Heart left ventricle (tissue), 16 donors: ENCODE results near the gene ARID5A. TPM values are rescaled to one million over a fixed set of nuclear protein-coding genes. Genes with fewer than 3 reads are reported as not detected.

ENCODE experiments used
- ATAC-seq, 4 donors: fragments of 200-7000 bp; cut with Tn5 transposase; one replicate each; pipeline ENCODE4 v1.9.1; 2020 to 2022; ENCODE audit warnings: moderate library complexity in 4 of 4, mild to moderate bottlenecking in 3 of 4, moderate number of reproducible peaks in 1 of 4
- DNase-seq, 5 donors: peaks; one replicate each; pipeline ENCODE4 v3.0.0-alpha.2; 2020
- H3K27ac ChIP-seq, 12 donors: fragments of 200-600 bp; sonication (generic) in 4 of 12; one replicate each; pipeline versions ENCODE4 v1.5.0 to v1.8.0; 2016 to 2022; ENCODE audit warnings: mild to moderate bottlenecking in 2 of 12
- H3K27me3 ChIP-seq, 9 donors: fragments of 200-600 bp; sonication (generic) in 2 of 9; one replicate each; pipeline versions ENCODE4 v1.5.1 to v1.8.0; 2016 to 2022; ENCODE audit warnings: mild to moderate bottlenecking in 3 of 9
- H3K36me3 ChIP-seq, 9 donors: fragments of 200-600 bp; sonication (generic) in 2 of 9; one replicate each; pipeline versions ENCODE4 v1.5.0 to v1.8.0; 2018 to 2022; ENCODE audit warnings: mild to moderate bottlenecking in 2 of 9
- H3K4me1 ChIP-seq, 12 donors: fragments of 200-600 bp; sonication (generic) in 4 of 12; one replicate each; pipeline versions ENCODE4 v1.5.0 to v1.8.0; 2016 to 2022; ENCODE audit warnings: mild to moderate bottlenecking in 3 of 12
- H3K4me3 ChIP-seq, 12 donors: fragments of 200-600 bp; sonication (generic) in 4 of 12; one replicate each; pipeline versions ENCODE4 v1.5.0 to v1.8.0; 2017 to 2022; ENCODE audit warnings: mild to moderate bottlenecking in 9 of 12, moderate library complexity in 4 of 12
- H3K9me3 ChIP-seq, 12 donors: fragments of 200-600 bp; sonication (generic) in 4 of 12; one replicate each; pipeline versions ENCODE4 v1.5.0 to v1.8.0; 2016 to 2022; ENCODE audit warnings: mild to moderate bottlenecking in 1 of 12
- POLR2A ChIP-seq, 2 donors: fragments of 450-650 bp; IDR thresholded peaks; one replicate each; pipeline ENCODE4 v1.6.1; 2017; ENCODE audit warnings: antibody characterized with exemption in 2 of 2, mild to moderate bottlenecking in 2 of 2, moderate library complexity in 2 of 2
- WGBS, 4 donors: extraction: QIAGEN DNeasy Blood & Tissue Kit in 2 of 4; methylation state at CpG; one replicate each; pipeline versions ENCODE4 v1.1.5 to v1.1.7; 2013 to 2018; 5-methylcytosine and 5-hydroxymethylcytosine counted together
- intact Hi-C, 10 donors: fragments of 100-400 bp; cut with DNase I; formaldehyde crosslinking; loops; one replicate each; pipeline versions ENCODE4 v1.11.1 to v1.14.2; 2022
- polyA plus RNA-seq, 2 donors: library from polyadenylated mRNA; stranded (reverse); fragments of 200-250 nt; gene quantifications; one replicate each; pipeline ENCODE4 v1.2.3, GENCODE V29; 2013
- total RNA-seq, 9 donors: library from RNA; depleted of rRNA in 2 of 9; stranded (reverse); fragments of >200 nt in 2 of 9; fragmentation: NEBNext Ultra II Directional in 3 of 9; extraction: Animal tissue kit (Norgen Biotek cat#: 25700) in 3 of 9; gene quantifications; one replicate each; pipeline versions ENCODE4 v1.1.0 to v1.2.4, GENCODE V29; 2016 to 2023
- TF ChIP-seq, protein P1 (sequence below), 12 donors: fragments of 200-600 bp; sonication (generic) in 4 of 12; IDR thresholded peaks; one replicate each; pipeline versions ENCODE4 v1.5.0 to v1.8.0; 2018 to 2022; ENCODE audit warnings: antibody characterized with exemption in 12 of 12, mild to moderate bottlenecking in 5 of 12
- donor health status: ischemic (EF 13 %, LVEDD 7.1; RV severe dilation, severe dysfunction).
- donor health status: healthy with polysubstance abuse.
- donor health status: DM: no; HTN: yes; CAD: no.
- donor health status: DM: no; HTN: no; CAD: no.
- donor health status: ischemic (EF 25% LVEDD 6.9; RV normal size, moderate dysfunction).
- donor health status: ischemic (EF 25% LVEDD 5.7; RV mildly dilated, moderate dysfunction).
- donor health status: healthy.
- donor health status: DM: yes; HTN: yes; CAD: no.
- donor health status: ischemic (EF 35%, LVEDD 5.7; RV mildly dilated, moderate dysfunction).
- donor health status: nonischemic (EF 11% LVEDD 7.7; RV severe dilation, severe dysfunction).
- donor health status: DM: yes; HTN: yes; CAD: no.
- donor health status: PGD.
- donor health status: ischemic (EF 29% LVEDD 5.4; RV normal size, mild dysfunction).
- donor health status: nonischemic (EF 23%, LVEDD 6.1; RV moderate dilation, normal function).

The ARID5A gene
- total and polyA plus RNA-seq, 11 donors = 13.3 to 50.2 (median 35.6) TPM

GRCh38 chr2:96506907-96507240 lies 29.7 kb upstream of the ARID5A start:
- 95 to 98% (median 97%) methylated on average over 5 to 7 of the region's 7 CpGs for WGBS, 4 donors
- intact Hi-C loops = loop anchor here (5.0 to 10.0 kb wide), 8 partner anchors 35 to 372 kb away; partner anchors contain the start of genes ASTL (in 7 of the 10), SNRNP200 (in 3 of the 10) and NCAPH (in 1 of the 10)
- H3K27me3 ChIP-seq = no peaks in the 10 kb centered on the region
- DNase-seq (no peak), ATAC-seq (no peak)
- TF ChIP-seq, protein P1, sequence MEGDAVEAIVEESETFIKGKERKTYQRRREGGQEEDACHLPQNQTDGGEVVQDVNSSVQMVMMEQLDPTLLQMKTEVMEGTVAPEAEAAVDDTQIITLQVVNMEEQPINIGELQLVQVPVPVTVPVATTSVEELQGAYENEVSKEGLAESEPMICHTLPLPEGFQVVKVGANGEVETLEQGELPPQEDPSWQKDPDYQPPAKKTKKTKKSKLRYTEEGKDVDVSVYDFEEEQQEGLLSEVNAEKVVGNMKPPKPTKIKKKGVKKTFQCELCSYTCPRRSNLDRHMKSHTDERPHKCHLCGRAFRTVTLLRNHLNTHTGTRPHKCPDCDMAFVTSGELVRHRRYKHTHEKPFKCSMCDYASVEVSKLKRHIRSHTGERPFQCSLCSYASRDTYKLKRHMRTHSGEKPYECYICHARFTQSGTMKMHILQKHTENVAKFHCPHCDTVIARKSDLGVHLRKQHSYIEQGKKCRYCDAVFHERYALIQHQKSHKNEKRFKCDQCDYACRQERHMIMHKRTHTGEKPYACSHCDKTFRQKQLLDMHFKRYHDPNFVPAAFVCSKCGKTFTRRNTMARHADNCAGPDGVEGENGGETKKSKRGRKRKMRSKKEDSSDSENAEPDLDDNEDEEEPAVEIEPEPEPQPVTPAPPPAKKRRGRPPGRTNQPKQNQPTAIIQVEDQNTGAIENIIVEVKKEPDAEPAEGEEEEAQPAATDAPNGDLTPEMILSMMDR (IDR thresholded peaks at IDR 0.05) = no peak
- TF ChIP-seq POLR2A (IDR thresholded peaks at IDR 0.05) = no peak
- H3K27ac ChIP-seq = no peak overlapping the region
- peaks cover 0 to 35% (median 20%) of the 10 kb centered on the region in 12 donors for H3K4me1 ChIP-seq
- no peaks in the 10 kb centered on the region for H3K9me3 ChIP-seq
- no peaks in the 10 kb centered on the region for H3K36me3 ChIP-seq
- no peak overlapping the region for H3K4me3 ChIP-seq

- H3K4me3 ChIP-seq = peak overlapping the region in 11 of 12 donors; percentile 6 to 63 (median 47)
- TF ChIP-seq, protein P1 (IDR thresholded peaks at IDR 0.05) = peak; percentile 97 to 100 (median 100)
- no peak for TF ChIP-seq POLR2A (IDR thresholded peaks at IDR 0.05)
Observed at GRCh38 chr2:96507957-96508520, 28.5 kb upstream of the ARID5A start.

GRCh38 chr2:96508521-96509113 lies 27.9 kb upstream of the ARID5A start:
- peaks cover 0 to 21% (median 14%) of the 10 kb centered on the region in 12 donors for H3K4me1 ChIP-seq
- 55 to 65% (median 60%) methylated on average over 13 to 26 of the region's 26 CpGs for WGBS, 4 donors
- TF ChIP-seq, protein P1 (IDR thresholded peaks at IDR 0.05) = no peak
- no peak for TF ChIP-seq POLR2A (IDR thresholded peaks at IDR 0.05)
- peak in 1 of 4 donors; percentile 2 for ATAC-seq
- intact Hi-C loops = loop anchor here (1.0 to 10.0 kb wide), 17 partner anchors 36 to 374 kb away; partner anchors contain the start of genes ASTL (in 7 of the 10), SNRNP200 (in 5 of the 10) and NCAPH (in 1 of the 10)
- no peaks in the 10 kb centered on the region for H3K9me3 ChIP-seq
- no peak for DNase-seq
- no peaks in the 10 kb centered on the region for H3K27me3 ChIP-seq
- H3K27ac ChIP-seq = no peak overlapping the region
- H3K4me3 ChIP-seq = peak overlapping the region in 7 of 12 donors; percentile 42 to 63 (median 52)
- no peaks in the 10 kb centered on the region for H3K36me3 ChIP-seq

More at GRCh38 chr2:96507957-96508520, 28.5 kb upstream of the ARID5A start:
- H3K9me3 ChIP-seq = no peaks in the 10 kb centered on the region
- peak; percentile 74 to 91 (median 78) for DNase-seq
- 6 to 10% (median 8%) methylated on average over 11 to 38 of the region's 38 CpGs for WGBS, 4 donors
- peak; percentile 48 to 86 (median 82) for ATAC-seq
- no peaks in the 10 kb centered on the region for H3K27me3 ChIP-seq
- intact Hi-C loops = loop anchor here (1.0 to 10.0 kb wide), 16 partner anchors 36 to 373 kb away; partner anchors contain the start of genes ASTL (in 7 of the 10), SNRNP200 (in 4 of the 10) and NCAPH (in 1 of the 10)
- no peaks in the 10 kb centered on the region for H3K36me3 ChIP-seq
- peaks cover 0 to 25% (median 15%) of the 10 kb centered on the region in 12 donors for H3K4me1 ChIP-seq
- H3K27ac ChIP-seq = no peak overlapping the region
